GM21447 (cell line): ENCODE results near the gene FOSL2.

Experiments used
- ATAC-seq: cut with Tn5 transposase; IDR thresholded peaks from one replicate; pipeline ENCODE4 v1.9.1; 2021; ENCODE audit not compliant: unreplicated experiment

FOSL2 gene

DNA sequence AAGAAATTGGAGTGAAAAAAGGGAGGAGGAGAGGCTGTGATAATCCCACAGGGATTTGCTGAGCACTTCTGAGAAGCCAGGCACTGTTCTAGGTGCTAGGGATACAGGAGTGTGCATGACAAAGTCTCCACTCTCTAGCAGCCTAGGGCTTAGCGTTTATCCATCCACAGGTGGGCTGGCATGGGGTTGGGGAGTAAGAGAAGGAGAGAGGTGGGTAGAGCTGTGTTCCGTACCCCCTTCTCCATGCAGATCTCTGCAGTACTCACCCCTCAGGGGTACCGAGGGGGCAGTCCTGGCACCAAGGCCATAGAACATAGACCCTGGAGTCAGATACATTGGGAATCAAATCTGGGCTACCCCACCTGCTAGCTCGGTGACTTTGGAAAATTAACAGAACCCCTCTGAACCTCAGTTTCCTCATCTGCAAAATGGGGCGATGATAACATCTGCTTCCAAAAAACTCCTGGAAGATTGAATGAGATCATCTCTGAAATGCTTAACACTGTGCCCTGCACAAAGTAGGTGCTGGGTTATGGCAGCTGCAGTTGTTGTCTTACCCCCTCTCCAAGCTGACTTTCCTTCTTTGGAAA lies 18.6 kb downstream of the FOSL2 start:
- ATAC-seq: no peak

GRCh38 chr2:28411956-28412609 lies 19.4 kb downstream of the FOSL2 start:
- no peak for ATAC-seq

- ATAC-seq: no peak
These were observed 20.0 kb downstream of the FOSL2 start for GRCh38 chr2:28412625-28413151.

GRCh38 chr2:28413152-28413898 lies 20.7 kb downstream of the FOSL2 start:
- ATAC-seq: no peak

- no peak for ATAC-seq
These were observed 21.2 kb downstream of the FOSL2 start for GRCh38 chr2:28413899-28414295.

- no peak for ATAC-seq
These were observed 21.9 kb downstream of the FOSL2 start for GRCh38 chr2:28414583-28414982.

DNA sequence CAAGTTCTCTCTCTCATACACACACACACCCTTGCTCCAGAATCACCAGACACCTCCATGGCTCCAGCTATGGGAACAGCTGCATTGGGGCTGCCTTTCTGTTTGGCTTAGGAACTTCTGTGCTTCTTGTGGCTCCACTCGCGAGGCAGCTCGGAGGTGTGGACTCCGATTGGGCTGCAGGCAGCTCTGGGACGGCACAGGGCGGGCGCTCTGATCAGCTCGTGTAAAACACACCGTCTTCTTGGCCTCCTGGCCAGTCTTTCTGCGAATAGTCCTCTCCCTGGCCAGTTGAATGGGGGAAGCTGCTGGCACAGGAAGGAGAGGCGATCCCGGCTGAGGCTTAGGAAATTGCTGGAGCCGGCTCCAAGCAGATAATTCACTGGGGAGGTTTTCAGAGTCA lies 22.4 kb downstream of the FOSL2 start:
- no peak for ATAC-seq

DNA sequence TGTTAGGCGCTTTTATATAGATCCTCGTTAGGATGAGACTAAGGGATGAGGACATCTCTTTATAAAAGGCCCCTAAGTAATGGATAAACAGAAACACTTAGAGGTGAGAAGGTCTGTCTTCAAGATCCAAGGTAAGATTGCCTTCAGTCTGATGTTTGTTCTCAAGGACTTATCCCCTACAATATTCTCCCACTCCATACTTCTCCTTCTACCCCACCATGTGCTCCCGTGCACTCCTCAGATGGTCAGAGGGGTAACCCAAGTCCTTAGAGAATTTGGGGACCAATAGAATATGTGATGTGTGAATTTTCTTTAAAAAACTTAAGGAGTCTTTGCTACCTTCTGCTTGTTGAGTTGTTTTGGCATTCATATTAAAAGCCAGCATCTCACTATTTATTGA lies 23.1 kb downstream of the FOSL2 start:
- no peak for ATAC-seq

DNA sequence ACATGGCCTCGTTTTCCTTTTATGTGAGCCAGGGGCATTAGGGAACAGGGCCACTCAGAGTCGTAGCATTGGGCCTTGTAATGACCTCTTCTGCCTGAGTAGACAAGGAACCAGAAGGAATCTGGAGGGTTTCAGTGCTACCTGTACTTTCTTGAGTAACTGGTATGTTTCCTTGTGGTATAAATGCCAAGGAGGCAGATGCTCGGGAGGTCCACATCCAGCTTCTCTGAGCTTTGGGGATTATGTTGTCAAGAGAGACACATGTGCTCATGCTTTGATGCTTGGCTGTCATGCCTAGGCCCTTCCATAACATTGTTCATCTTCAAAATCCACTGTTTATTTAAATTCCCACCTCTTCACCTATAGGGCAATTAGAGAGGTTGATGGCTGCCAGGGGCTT lies 26.3 kb downstream of the FOSL2 start:
- no peak for ATAC-seq

GRCh38 chr2:28419443-28420270 lies 27.0 kb downstream of the FOSL2 start:
- no peak for ATAC-seq

DNA sequence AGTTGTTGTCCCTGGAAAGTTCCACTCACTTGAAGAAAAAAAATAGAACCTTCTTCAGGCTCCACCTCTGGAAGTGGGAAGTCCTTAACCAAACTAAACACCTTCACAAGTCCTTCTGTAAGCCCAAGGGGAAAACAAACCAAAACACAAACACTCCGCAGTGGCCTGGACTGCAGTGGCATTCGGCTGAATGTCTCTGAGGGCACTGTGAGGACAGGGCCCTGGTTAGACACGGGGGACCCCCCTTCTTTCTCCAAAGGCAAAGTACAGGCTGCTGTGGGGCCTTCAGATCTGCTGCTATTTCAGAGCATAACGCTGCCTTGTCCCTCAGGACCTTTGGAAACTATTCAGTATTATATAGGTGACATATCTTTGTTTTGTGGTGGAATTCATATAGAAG lies 28.1 kb downstream of the FOSL2 start:
- no peak for ATAC-seq

DNA sequence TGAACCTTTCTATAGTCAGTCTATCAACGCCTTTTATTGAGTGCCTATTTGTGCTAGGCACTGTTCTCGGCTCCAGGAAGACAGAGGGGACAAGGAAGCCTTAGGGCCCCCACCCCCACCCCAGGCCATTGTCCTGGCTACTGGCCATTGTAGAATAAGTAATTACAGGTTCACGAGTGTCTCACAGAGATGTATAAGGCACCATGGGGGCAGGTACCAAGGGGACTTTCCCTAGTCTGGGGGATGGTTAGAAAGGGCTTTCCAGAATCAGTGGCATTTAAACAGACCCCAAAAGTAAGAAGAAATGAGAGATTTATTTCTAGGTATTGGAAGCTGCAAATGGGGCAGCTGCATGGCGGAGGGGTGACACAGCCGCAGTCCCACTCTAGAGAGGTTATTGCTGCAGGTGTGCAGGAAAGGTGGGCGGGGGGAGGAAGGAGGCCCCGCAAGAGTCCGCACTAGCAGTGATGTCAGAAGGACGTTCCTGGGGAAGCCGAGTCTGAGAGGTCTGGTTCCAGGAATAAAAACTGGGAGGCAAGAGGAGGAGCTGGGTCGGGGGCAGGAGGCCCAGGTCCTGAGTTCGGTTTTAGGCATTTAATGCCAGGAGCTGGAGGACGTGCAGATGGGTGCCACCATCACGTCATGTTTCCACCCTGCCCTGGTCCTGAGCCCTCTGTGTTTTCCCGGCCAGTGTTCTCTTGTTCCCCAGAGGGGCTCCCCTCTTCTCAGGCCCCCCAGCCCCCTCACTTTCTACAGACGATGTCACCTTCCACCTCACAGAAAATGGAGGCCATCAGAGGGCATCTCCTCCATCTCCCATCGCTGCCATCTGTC lies 30.5 kb downstream of the FOSL2 start:
- no peak for ATAC-seq

DNA sequence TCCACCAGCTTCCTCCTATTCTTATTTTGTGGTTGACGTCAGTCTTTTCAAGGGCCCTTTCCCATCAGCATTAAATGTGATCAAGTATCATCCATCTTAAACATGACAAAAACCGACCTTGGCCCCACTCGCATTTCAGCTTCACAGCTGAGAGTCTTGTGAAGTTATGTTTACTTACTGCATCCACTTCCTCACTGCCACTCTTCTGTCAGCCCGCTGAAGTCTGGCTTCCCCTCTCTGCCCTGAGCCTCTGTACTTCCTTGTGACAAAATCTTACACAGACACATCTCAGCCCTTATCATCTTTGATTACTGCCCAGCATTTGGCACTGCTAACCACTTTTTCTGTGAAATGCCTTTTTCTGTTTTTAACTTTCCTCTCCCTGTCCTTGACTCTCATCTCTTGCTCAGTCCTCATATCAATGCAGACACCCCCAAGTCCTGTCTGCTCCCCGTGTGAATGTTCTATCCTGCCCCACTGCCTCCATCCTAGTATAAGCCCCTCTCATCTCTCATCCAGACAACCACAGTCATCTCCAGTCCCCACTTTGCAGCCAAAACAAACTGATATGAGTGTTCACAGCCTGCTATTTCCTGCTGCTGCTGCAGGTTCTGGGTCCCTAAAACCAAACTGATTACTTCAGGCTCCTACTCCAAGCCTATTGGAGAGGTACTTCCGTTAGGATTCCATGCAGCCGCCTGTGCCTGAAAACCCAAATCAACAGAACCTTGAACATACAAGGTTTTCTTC lies 31.4 kb downstream of the FOSL2 start:
- ATAC-seq: no peak

GRCh38 chr2:28424799-28425463 lies 32.3 kb downstream of the FOSL2 start:
- ATAC-seq: no peak

- no peak for ATAC-seq
These were observed 32.8 kb downstream of the FOSL2 start for GRCh38 chr2:28425464-28425835.

GRCh38 chr2:28427741-28428415 lies 35.2 kb downstream of the FOSL2 start:
- no peak for ATAC-seq

- ATAC-seq: no peak
These were observed 35.8 kb downstream of the FOSL2 start for GRCh38 chr2:28428486-28428885.

- ATAC-seq: no peak
These were observed 37.1 kb downstream of the FOSL2 start for GRCh38 chr2:28429636-28430376.
